GM19025 (cell line): Measurements from ENCODE around the gene FYB1.

Experiments used
- ATAC-seq: cut with Tn5 transposase; IDR thresholded peaks from one replicate; pipeline ENCODE4 v1.9.1; 2021; ENCODE audit warnings: mild to moderate bottlenecking, low read depth, moderate library complexity; ENCODE audit not compliant: unreplicated experiment

FYB1 gene

DNA sequence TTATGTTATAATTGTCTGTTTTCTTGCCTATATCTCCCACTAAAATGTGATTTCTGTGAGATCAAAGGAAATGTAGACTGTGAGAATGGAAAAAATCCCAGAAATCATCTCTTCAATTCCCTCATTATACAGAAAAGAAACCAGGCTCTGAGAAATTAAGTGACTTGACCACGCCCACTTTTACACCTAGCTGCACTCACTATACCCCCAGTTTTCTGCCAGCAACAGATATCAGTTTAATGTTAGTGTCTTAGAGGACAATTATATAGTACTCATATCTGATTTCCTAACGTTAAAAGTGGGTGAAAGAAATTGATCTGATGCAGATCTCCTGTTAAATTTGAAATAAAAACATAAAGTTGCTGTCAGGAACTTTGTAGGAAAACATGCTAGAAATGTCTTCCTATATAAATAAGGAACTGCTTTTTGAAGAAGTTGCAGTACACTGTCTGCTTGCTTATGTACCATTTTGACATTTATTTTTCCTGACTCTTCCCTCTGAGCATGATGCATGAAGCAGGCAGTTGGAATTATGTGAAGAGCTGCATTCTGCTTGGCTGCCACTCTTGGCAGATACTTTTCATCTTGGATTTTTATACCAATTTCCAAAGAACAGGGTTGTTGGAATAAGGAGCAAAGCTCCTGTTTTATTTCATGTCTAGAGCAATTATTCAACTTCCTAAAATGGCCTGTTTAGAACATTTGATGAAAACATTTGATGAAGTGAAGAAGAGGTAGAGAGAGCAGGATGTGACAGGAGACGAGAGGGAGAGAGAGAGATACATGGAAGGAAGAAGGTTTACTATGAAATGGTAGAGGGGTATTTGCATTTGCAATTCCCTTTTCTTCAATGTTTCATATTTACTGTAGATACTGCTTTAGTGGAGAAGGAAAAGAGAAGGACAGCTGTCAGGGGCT lies 87.9 kb downstream of the FYB1 start:
- ATAC-seq = no peak

DNA sequence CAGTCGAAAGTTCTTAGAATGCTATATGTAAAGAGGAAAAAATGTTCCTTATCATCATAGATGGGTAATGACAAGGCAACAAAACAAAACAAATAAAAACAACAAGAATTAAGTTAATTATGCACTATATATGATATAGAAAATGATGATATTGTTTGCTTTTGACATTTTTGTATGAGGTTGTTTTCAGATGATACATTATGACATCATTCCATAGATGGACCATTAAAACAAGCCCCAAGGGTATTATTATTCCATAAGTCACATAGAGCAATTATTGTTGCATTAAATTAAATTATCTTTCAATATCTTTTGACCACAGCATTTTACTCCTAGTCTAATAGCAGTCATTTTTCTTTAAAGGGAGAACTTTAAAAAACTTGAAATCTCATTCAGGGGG lies 88.6 kb downstream of the FYB1 start:
- ATAC-seq = no peak

GRCh38 chr5:39121922-39122321 lies 97.4 kb downstream of the FYB1 start:
- ATAC-seq = no peak

GRCh38 chr5:39121315-39121714 lies 98.0 kb downstream of the FYB1 start:
- ATAC-seq = no peak

- no peak for ATAC-seq
These were observed 99.3 kb downstream of the FYB1 start for GRCh38 chr5:39120052-39120420.

GRCh38 chr5:39119404-39120051 lies 99.8 kb downstream of the FYB1 start:
- no peak for ATAC-seq

GRCh38 chr5:39118638-39119037 lies 100.7 kb downstream of the FYB1 start:
- ATAC-seq = no peak

DNA sequence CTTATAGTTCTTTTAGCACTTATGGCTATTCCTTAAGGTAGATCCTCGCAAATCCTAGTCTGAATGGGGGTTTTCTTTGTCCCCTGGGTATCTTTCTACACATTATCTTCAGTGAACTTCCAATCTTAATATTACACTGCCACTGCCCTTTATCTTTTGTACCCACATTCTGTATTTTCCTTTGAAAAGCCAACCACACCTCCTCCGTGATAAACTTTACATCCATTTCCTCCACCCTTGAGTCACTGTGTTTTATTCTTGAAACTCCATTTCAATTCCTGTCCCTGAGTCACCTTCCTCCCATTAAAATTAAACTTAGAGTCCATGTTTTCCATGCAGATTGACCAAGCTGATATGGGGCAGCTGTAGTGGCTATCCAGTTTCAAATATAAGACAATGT lies 102.0 kb downstream of the FYB1 start:
- no peak for ATAC-seq

GRCh38 chr5:39116344-39117170 lies 102.8 kb downstream of the FYB1 start:
- no peak for ATAC-seq

- no peak for ATAC-seq
These were observed 103.6 kb downstream of the FYB1 start for GRCh38 chr5:39115644-39116343.

DNA sequence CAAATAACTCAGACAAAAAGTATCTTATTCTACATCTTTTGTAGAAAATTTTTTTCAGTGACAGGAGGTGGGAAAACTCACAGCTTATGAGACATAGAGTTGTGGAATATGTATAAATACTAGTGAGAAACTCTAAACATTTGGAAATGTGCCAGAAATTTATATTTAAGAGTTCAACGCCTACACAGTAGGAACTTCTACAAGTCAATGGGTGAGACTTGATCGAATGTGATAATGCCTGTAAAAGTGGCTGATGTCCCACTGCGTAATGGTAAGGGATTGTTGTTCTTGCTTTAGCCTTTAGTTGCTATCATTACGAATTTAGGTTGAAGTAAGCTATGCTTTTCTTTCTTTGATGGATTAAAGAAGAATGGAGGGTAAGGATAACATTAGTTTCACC lies 105.2 kb downstream of the FYB1 start:
- ATAC-seq = no peak

- ATAC-seq = no peak
These were observed 105.9 kb downstream of the FYB1 start for GRCh38 chr5:39113354-39113953.

GRCh38 chr5:39109606-39110005 lies 109.8 kb downstream of the FYB1 start:
- no peak for ATAC-seq

DNA sequence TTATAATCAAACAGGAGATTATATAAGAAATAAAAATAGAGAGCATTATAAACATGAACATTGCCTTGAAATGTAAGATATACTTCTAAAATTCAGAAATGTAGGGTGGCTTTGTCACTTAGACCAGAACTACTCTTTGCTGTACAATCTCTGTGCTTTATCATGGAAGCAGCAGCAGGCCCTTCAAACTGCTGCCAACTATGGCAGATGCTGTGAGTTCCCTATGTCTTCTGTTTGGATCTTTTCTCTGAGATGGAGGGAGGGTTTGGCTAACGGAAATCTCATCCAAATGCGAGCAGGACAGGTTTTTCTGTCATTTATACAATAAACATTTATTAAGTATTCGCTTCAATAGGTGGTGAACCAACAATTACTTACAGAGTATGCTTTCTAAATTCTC lies 110.4 kb downstream of the FYB1 start:
- ATAC-seq = no peak

DNA sequence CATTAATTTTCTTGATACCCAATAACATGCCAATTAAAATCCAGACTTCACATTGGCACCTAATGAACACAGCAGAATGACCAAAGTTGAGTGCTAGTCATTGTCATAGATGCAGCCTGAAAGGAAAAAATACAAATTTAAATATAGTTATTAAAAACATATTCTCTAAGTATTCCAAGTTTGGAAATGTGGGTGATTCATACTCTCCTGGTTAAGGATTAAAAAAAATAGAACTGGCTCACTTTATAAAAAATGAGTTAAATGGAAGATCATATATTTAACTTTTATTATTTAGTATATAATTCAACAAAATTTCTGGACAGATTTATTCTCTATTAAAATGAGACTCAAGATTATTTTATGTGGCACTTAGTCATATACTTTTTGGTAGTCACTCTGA lies 112.0 kb downstream of the FYB1 start:
- no peak for ATAC-seq

DNA sequence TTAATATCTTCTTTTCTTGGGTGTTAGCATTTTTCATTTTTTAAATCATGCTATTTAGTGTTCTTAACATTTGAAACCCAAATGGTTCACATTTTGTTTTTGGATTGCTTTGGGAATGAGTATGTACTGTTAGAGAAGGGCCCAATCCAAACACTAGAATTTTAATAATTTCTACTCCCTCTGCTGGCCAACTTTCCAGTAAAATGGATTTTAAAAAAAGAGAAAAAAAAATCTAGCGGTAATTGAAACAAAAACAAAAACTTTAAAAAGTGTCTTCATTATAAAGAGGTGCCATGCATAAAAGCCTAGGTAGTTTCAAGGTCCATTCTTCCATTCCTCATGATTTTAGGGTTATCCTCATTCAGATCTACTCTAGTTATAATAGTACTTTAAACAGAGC lies 113.0 kb downstream of the FYB1 start:
- no peak for ATAC-seq

- ATAC-seq = no peak
These were observed 115.1 kb downstream of the FYB1 start for GRCh38 chr5:39104221-39104620.

- no peak for ATAC-seq
These were observed 116.6 kb downstream of the FYB1 start for GRCh38 chr5:39102684-39103155.

DNA sequence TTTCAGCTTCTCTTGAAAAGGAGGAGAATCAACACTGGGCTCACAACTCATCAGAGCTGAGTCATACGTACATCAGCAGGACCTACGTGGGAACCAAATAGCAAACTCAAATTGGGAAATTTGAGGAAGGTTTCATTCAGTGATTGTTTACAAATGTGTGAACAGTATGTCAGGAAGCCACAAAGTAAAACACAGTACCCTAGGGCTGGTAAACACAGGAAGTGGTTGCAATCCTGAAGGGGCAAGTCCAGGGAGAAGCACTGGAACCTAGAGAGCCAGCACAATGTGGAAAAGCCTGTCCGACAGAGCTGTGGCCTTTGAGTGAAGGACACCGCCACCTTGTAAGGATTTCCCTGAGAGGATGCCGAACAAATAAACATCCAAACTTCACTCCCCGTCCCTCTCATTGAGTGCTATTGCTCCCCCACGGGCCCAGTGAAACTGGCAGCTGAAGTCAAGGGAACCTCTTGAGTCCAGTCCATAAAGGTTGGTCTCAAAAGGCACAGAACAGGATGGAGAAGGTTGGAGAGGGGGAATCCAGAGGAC lies 118.4 kb downstream of the FYB1 start:
- no peak for ATAC-seq
